Measurements from ENCODE around the gene RNF5. TPM values are rescaled to one million over a fixed set of nuclear protein-coding genes. Genes with fewer than 3 reads are reported as not detected.
A peak's percentile ranks its signal among the peaks of the same experiment; 100 is the strongest.

RNF5 gene
- total and polyA plus RNA-seq, 9 of the 15 experiments (the other 6 are each of a cell fraction or from before 2014, with no cell fraction given), result 62.2 to 245 (median 129) TPM

DNA sequence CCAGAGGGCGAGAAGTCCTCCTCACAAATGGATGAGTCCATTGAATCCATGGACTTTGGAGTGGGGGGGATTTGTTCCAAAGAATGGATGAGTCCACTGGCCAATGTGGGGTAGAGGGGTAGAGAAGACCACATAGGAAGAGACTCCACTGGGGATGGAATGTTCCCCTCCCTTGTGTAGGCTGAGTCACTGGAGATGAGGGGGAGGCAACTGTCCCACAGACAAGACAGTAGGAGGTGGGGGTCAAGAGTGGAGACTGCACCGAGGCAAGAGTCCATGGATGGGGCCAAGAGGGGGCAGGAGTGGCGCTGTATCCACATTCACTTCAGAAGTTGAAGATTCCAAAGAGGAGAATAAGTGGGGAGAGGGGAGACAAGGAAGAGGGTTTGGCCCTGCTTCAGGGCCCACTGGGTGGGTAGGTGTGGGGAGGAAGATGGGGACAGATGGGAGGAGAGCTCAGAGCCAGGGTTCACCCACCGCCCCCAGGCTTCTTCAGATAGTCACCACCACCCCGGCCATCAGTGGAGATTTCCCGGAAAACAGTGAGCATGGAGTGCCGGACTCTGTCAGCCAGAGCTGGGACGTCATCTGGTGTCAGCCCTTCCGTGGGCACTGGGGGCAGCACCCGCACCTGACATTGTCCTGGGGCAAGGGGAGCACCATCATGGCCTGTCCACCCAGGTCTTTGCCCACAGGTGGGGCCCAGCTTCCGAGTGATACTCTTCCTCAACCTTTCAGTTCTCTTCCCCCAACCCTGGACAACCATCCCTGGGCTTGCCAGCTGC lies 9.2 kb upstream of the RNF5 start:
- no peaks in the 10 kb centered on the region for H3K9me1 ChIP-seq (ENCODE audit: control insufficient read depth, insufficient read depth, low read length)
- peak overlapping the region; percentile 65 for H3K4me2 ChIP-seq (ENCODE audit: insufficient read depth, low read length)
- BruUV-seq (replicated peaks), result no TSS peak
- H3K79me2 ChIP-seq (ENCODE audit: control insufficient read depth, insufficient read depth, low read length), result peaks cover 19% of the 10 kb centered on the region
- DNase-seq (ENCODE audit: extremely low read depth in 1 of 4, low spot score in 3 of 4) (peak; percentile 76 to 82 (median 78)), FAIRE-seq (peak; percentile 82), ATAC-seq (peak; percentile 73)
- WGBS (ENCODE audit: insufficient coverage, low coverage, missing lambda C conversion rate), result 42% methylated on average over 11 of the region's 11 CpGs
- H3K27ac ChIP-seq (ENCODE audit: extremely low read depth, low read depth, low read length), result peak overlapping the region; percentile 83
- H2AFZ ChIP-seq (ENCODE audit: low read depth, low read length), result no peak overlapping the region
- H3K27me3 ChIP-seq (ENCODE audit: control insufficient read depth in 2 of 2, insufficient read depth in 2 of 2, low read length in 2 of 2), result no peaks in the 10 kb centered on the region
- H3K9ac ChIP-seq (ENCODE audit: insufficient read depth in 1 of 2, low read depth in 2 of 2, low read length in 2 of 2), result peak overlapping the region; percentile 27 to 65
- intact Hi-C loops (cut with micrococcal nuclease) (loop anchor here (2.0 to 5.0 kb wide), 2 partner anchors 26 to 52 kb away; no protein-coding TSS in a partner anchor), in situ Hi-C loops (cut with MboI) (no loop called here)
- ChIA-PET CTCF (ENCODE audit: low intra/inter-chr PET ratio) (no interaction called here), POLR2A (interaction anchor here (1.1 to 2.2 kb wide), 5 partner anchors 8 to 201 kb away, joined by 4 to 25 read pairs (median 5); partner anchors contain the start of genes AGPAT1 and FKBPL)
- no peaks in the 10 kb centered on the region for H4K20me1 ChIP-seq (replicated peaks; ENCODE audit: control insufficient read depth, insufficient read depth, low read length)
- H3K36me3 ChIP-seq (ENCODE audit: control insufficient read depth, insufficient read depth, low read length), result peaks cover 67% of the 10 kb centered on the region
- peaks cover 51 to 57% of the 10 kb centered on the region in 2 experiments for H3K4me1 ChIP-seq (replicated peaks in 1 of 2; ENCODE audit: control insufficient read depth in 2 of 2, insufficient read depth in 2 of 2, low read length in 2 of 2)
- H3K4me3 ChIP-seq, result no peak overlapping the region
- no peaks in the 10 kb centered on the region for H3K9me3 ChIP-seq (replicated peaks; ENCODE audit: control insufficient read depth, insufficient read depth, low read depth, low read length)
- TF ChIP-seq ZNF274 (IDR thresholded peaks at IDR 0.05; ENCODE audit: borderline replicate concordance, low read depth, low read length) (no peak), CTBP1 (IDR thresholded peaks at IDR 0.05; ENCODE audit: borderline replicate concordance) (0 out of 2 replicates have a peak, but pooled peaks have one; percentile 39), PHB2 (IDR thresholded peaks at IDR 0.05; ENCODE audit: low read depth) (no peak), MTA3 (IDR thresholded peaks at IDR 0.05; ENCODE audit: borderline replicate concordance) (0 out of 2 replicates have a peak, but pooled peaks have one; percentile 20), CREM (IDR thresholded peaks at IDR 0.05; ENCODE audit: low read depth) (peak; percentile 35; the same call in 1 of the 2 replicates), TCF3 (CRISPR knock-in tag; IDR thresholded peaks at IDR 0.05) (peak; percentile 34), ZC3H11A (IDR thresholded peaks at IDR 0.05; ENCODE audit: low read depth, low read length) (no peak), ARID1B (IDR thresholded peaks at IDR 0.05) (peak; percentile 78), ZNF408 (CRISPR knock-in tag; IDR thresholded peaks at IDR 0.05; ENCODE audit: low read depth) (no peak), FOSL1 (tag; conservative IDR thresholded peaks at IDR 0.05) (peak; percentile 83), HMGN3 (IDR thresholded peaks at IDR 0.05; ENCODE audit: borderline replicate concordance, extremely low read depth, insufficient read length, low read depth, low read length) (peak; percentile 32), ZNF165 (CRISPR knock-in tag; IDR thresholded peaks at IDR 0.05; ENCODE audit: borderline replicate concordance) (no peak)
- TF ChIP-seq, protein P1, sequence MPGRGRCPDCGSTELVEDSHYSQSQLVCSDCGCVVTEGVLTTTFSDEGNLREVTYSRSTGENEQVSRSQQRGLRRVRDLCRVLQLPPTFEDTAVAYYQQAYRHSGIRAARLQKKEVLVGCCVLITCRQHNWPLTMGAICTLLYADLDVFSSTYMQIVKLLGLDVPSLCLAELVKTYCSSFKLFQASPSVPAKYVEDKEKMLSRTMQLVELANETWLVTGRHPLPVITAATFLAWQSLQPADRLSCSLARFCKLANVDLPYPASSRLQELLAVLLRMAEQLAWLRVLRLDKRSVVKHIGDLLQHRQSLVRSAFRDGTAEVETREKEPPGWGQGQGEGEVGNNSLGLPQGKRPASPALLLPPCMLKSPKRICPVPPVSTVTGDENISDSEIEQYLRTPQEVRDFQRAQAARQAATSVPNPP (IDR thresholded peaks at IDR 0.05; ENCODE audit: borderline replicate concordance, insufficient read depth, insufficient read length), result no peak
- TF ChIP-seq, protein P2, sequence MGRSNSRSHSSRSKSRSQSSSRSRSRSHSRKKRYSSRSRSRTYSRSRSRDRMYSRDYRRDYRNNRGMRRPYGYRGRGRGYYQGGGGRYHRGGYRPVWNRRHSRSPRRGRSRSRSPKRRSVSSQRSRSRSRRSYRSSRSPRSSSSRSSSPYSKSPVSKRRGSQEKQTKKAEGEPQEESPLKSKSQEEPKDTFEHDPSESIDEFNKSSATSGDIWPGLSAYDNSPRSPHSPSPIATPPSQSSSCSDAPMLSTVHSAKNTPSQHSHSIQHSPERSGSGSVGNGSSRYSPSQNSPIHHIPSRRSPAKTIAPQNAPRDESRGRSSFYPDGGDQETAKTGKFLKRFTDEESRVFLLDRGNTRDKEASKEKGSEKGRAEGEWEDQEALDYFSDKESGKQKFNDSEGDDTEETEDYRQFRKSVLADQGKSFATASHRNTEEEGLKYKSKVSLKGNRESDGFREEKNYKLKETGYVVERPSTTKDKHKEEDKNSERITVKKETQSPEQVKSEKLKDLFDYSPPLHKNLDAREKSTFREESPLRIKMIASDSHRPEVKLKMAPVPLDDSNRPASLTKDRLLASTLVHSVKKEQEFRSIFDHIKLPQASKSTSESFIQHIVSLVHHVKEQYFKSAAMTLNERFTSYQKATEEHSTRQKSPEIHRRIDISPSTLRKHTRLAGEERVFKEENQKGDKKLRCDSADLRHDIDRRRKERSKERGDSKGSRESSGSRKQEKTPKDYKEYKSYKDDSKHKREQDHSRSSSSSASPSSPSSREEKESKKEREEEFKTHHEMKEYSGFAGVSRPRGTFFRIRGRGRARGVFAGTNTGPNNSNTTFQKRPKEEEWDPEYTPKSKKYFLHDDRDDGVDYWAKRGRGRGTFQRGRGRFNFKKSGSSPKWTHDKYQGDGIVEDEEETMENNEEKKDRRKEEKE (IDR thresholded peaks at IDR 0.05; ENCODE audit: borderline replicate concordance in 1 of 2, control insufficient read depth in 1 of 2, low read depth in 2 of 2, low read length in 1 of 2), result 0 out of 4 replicates have a peak, but pooled peaks of 1 of the 2 experiments have one; percentile 70
- TF ChIP-seq, protein P3, sequence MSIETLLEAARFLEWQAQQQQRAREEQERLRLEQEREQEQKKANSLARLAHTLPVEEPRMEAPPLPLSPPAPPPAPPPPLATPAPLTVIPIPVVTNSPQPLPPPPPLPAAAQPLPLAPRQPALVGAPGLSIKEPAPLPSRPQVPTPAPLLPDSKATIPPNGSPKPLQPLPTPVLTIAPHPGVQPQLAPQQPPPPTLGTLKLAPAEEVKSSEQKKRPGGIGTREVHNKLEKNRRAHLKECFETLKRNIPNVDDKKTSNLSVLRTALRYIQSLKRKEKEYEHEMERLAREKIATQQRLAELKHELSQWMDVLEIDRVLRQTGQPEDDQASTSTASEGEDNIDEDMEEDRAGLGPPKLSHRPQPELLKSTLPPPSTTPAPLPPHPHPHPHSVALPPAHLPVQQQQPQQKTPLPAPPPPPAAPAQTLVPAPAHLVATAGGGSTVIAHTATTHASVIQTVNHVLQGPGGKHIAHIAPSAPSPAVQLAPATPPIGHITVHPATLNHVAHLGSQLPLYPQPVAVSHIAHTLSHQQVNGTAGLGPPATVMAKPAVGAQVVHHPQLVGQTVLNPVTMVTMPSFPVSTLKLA (conservative IDR thresholded peaks at IDR 0.05), result 0 out of 4 replicates have a peak, but pooled peaks of 1 of the 2 experiments have one; percentile 22

All from K562 (cell line).